ENCODE results near the gene CCDC60. TPM values are rescaled to one million over a fixed set of nuclear protein-coding genes. Genes with fewer than 3 reads are reported as not detected.

The CCDC60 gene
- total RNA-seq, 1 donor from 2014 or later = not detected

GRCh38 chr12:119378903-119379302, 44.4 kb downstream of the CCDC60 start:
- Histone ChIP-seq H3K4me3 (ENCODE audit: low read depth, low read length) (no peak overlapping the region), H3K27me3 (ENCODE audit: control insufficient read depth, insufficient read depth, low read length) (no peaks in the 10 kb centered on the region), H3K36me3 (ENCODE audit: control insufficient read depth, insufficient read depth, low read length) (no peaks in the 10 kb centered on the region)
- DNase-seq (ENCODE audit: low read depth) = no peak
- TF ChIP-seq CTCF (IDR thresholded peaks at IDR 0.05; ENCODE audit: insufficient read depth, low read length, poor library complexity, severe bottlenecking) = no peak

DNA sequence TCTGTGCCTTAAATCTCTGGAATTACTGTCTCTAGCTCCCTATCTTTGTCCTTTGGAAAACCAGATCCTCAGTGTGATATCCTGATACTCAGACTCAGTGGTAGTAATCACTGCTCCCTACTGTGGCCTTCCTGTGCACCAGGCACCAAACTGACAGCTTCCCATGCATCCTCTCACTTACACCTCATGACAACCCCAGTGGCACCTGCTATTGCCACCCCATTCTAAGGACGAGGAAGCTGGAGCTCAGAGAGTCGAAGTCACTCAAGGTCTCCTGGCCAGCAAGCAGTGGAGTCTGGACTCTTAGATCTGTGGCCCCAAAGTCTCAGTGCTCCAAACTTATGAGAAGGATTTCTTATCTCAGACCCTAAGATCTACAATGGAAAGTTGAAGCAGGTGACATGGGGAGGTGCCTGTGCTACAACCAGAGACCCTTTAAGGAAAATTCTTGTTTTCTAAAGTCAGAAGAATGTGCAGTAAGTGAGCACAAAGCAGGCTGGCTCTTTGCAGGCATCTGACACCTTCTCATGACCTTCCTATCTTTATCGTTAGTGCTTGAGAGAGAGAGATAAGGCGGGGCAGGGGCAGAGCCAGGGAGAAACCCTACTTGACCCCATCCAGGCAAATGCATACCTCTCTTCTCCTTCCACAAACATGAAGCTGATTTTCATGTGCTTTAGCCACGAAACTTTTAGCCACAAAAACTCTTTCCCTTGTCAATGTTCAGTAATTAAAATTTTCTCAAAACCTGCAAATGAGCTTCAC, 47.1 kb downstream of the CCDC60 start:
- no peak for TF ChIP-seq CTCF (IDR thresholded peaks at IDR 0.05; ENCODE audit: insufficient read depth, low read length, poor library complexity, severe bottlenecking)
- no peaks in the 10 kb centered on the region for H3K27me3 ChIP-seq (ENCODE audit: control insufficient read depth, insufficient read depth, low read length)
- DNase-seq (ENCODE audit: low read depth) = no peak
- no peaks in the 10 kb centered on the region for H3K36me3 ChIP-seq (ENCODE audit: control insufficient read depth, insufficient read depth, low read length)
- no peak overlapping the region for H3K4me3 ChIP-seq (ENCODE audit: low read depth, low read length)

GRCh38 chr12:119383206-119383605, 48.7 kb downstream of the CCDC60 start:
- DNase-seq (ENCODE audit: low read depth) = no peak
- H3K36me3 ChIP-seq (ENCODE audit: control insufficient read depth, insufficient read depth, low read length) = no peaks in the 10 kb centered on the region
- H3K27me3 ChIP-seq (ENCODE audit: control insufficient read depth, insufficient read depth, low read length) = no peaks in the 10 kb centered on the region
- no peak for TF ChIP-seq CTCF (IDR thresholded peaks at IDR 0.05; ENCODE audit: insufficient read depth, low read length, poor library complexity, severe bottlenecking)
- H3K4me3 ChIP-seq (ENCODE audit: low read depth, low read length) = no peak overlapping the region

GRCh38 chr12:119384340-119384739, 49.8 kb downstream of the CCDC60 start:
- no peak for DNase-seq (ENCODE audit: low read depth)
- TF ChIP-seq CTCF (IDR thresholded peaks at IDR 0.05; ENCODE audit: insufficient read depth, low read length, poor library complexity, severe bottlenecking) = no peak
- Histone ChIP-seq H3K36me3 (ENCODE audit: control insufficient read depth, insufficient read depth, low read length) (no peaks in the 10 kb centered on the region), H3K27me3 (ENCODE audit: control insufficient read depth, insufficient read depth, low read length) (no peaks in the 10 kb centered on the region), H3K4me3 (ENCODE audit: low read depth, low read length) (no peak overlapping the region)

GRCh38 chr12:119385659-119386058, 51.1 kb downstream of the CCDC60 start:
- Histone ChIP-seq H3K27me3 (ENCODE audit: control insufficient read depth, insufficient read depth, low read length) (no peaks in the 10 kb centered on the region), H3K4me3 (ENCODE audit: low read depth, low read length) (no peak overlapping the region), H3K36me3 (ENCODE audit: control insufficient read depth, insufficient read depth, low read length) (no peaks in the 10 kb centered on the region)
- no peak for TF ChIP-seq CTCF (IDR thresholded peaks at IDR 0.05; ENCODE audit: insufficient read depth, low read length, poor library complexity, severe bottlenecking)
- no peak for DNase-seq (ENCODE audit: low read depth)

DNA sequence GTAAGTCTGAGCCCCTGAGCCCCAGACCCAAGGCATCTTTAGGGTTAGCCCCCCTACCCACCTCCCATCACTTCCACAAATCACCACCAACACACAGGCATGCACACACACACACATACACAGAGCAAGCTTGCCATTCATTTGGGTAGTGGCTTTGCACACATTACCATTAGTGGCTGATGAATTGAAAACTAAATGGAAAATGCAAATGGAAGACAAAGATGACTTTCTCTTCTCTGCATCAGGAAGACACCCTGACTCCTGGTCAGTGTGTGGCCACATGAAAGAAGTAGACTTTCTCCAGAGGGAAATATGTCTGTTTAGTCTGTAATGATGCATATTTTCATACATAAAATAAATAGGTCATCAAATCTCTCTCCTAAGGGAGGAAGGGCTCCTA, 55.2 kb downstream of the CCDC60 start:
- no peaks in the 10 kb centered on the region for H3K27me3 ChIP-seq (ENCODE audit: control insufficient read depth, insufficient read depth, low read length)
- TF ChIP-seq CTCF (IDR thresholded peaks at IDR 0.05; ENCODE audit: insufficient read depth, low read length, poor library complexity, severe bottlenecking) = no peak
- H3K36me3 ChIP-seq (ENCODE audit: control insufficient read depth, insufficient read depth, low read length) = no peaks in the 10 kb centered on the region
- H3K4me3 ChIP-seq (ENCODE audit: low read depth, low read length) = no peak overlapping the region
- no peak for DNase-seq (ENCODE audit: low read depth)
